Small intestine (tissue), 7 donors: ENCODE data around the gene ZNF280D. TPM values are rescaled to one million over a fixed set of nuclear protein-coding genes. Genes with fewer than 3 reads are reported as not detected.

Experiments used
- DNase-seq, 2 donors: peaks; one replicate each; pipeline versions ENCODE4 v3.0.0 to v3.0.0-alpha.2; 2013
- FAIRE-seq: peaks from 2 replicates; lab custom pipeline; 2012; peaks lifted over from hg19 to GRCh38; lab: Jason Lieb, UNC
- H3K27ac ChIP-seq, 3 donors: one replicate each; pipeline ENCODE4 v1.5.1; 2013; ENCODE audit warnings: low read length in 2 of 3, mild to moderate bottlenecking in 2 of 3, control low read depth in 1 of 3, inconsistent platforms in 1 of 3, low read depth in 1 of 3, moderate library complexity in 1 of 3
- H3K27me3 ChIP-seq, 3 donors: one replicate each; pipeline ENCODE4 v1.6.1; 2013; ENCODE audit warnings: low read length in 3 of 3, inconsistent platforms in 1 of 3; ENCODE audit not compliant: control insufficient read depth in 3 of 3, insufficient read depth in 3 of 3
- H3K36me3 ChIP-seq, 3 donors: one replicate each; pipeline ENCODE4 v1.6.1; 2013; ENCODE audit warnings: low read length in 3 of 3, inconsistent platforms in 1 of 3, low read depth in 1 of 3, mild to moderate bottlenecking in 1 of 3, moderate library complexity in 1 of 3; ENCODE audit not compliant: control insufficient read depth in 3 of 3, insufficient read depth in 2 of 3
- H3K4me1 ChIP-seq, 3 donors: one replicate each; pipeline ENCODE4 v1.6.1; 2013; ENCODE audit warnings: low read length in 2 of 3, inconsistent platforms in 1 of 3, low read depth in 1 of 3, mild to moderate bottlenecking in 1 of 3, moderate library complexity in 1 of 3; ENCODE audit not compliant: control insufficient read depth in 3 of 3, insufficient read depth in 2 of 3
- H3K4me3 ChIP-seq, 3 donors: one replicate each; pipeline ENCODE4 v1.5.1; 2013; ENCODE audit warnings: low read length in 3 of 3, control low read depth in 1 of 3, inconsistent platforms in 1 of 3, low read depth in 1 of 3, mild to moderate bottlenecking in 1 of 3, moderate library complexity in 1 of 3
- H3K9me3 ChIP-seq, 2 donors: one replicate each; pipeline ENCODE4 v1.6.1; 2013; ENCODE audit warnings: low read depth in 1 of 2, low read length in 1 of 2; ENCODE audit not compliant: control insufficient read depth in 2 of 2, insufficient read depth in 1 of 2
- WGBS, 3 donors: extraction: QIAGEN DNeasy Blood & Tissue Kit; methylation state at CpG; one replicate each; pipeline ENCODE4 v1.1.7; 2013; 5-methylcytosine and 5-hydroxymethylcytosine counted together
- polyA plus RNA-seq, 4 donors: library from polyadenylated mRNA; stranded (reverse) in 3 of 4; unstranded in 1 of 4; fragments of 200-250 nt in 3 of 4; fragments of 120-200 nt in 1 of 4; gene quantifications; one replicate each; pipeline versions ENCODE4 v1.2.1 to v1.2.3, GENCODE V29; 2013
- donor health status: healthy with polysubstance abuse.
- donor health status: control.
- donor health status: control.
- donor health status: Bipolar disorder and iron deficiency.
- donor health status: healthy.

The ZNF280D gene
- polyA plus RNA-seq, 4 donors, result 6.8 to 44.4 (median 11.0) TPM

DNA sequence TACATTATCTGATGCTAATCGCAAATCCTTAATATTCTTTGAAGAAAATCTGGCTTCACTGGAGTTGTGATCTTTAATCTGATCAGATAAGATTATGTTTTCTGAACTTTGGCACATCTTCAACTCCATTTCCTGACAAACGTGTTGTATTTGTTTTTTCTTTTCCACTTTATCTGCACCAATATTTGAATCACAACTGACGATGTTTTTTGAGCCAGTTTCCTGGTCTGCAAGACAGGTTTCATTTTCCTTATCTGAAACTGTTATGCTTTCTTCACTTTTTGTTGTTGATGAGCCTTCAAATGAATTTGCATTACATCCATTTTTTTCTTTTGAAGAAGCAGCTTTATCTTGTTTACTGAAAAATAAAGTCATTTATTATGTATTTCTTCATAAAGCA, 101.5 kb downstream of the ZNF280D start:
- Histone ChIP-seq H3K4me1 (no peaks in the 10 kb centered on the region), H3K27ac (no peak overlapping the region), H3K9me3 (no peaks in the 10 kb centered on the region), H3K4me3 (no peak overlapping the region), H3K27me3 (no peaks in the 10 kb centered on the region), H3K36me3 (peaks cover 0 to 6% (median 1%) of the 10 kb centered on the region in 3 donors)
- FAIRE-seq, result no peak
- WGBS, 3 donors, result 22 to 42% (median 36%) methylated on average over 3 of the region's 3 CpGs
- DNase-seq, result peak in 1 of 2 donors; percentile 8

DNA sequence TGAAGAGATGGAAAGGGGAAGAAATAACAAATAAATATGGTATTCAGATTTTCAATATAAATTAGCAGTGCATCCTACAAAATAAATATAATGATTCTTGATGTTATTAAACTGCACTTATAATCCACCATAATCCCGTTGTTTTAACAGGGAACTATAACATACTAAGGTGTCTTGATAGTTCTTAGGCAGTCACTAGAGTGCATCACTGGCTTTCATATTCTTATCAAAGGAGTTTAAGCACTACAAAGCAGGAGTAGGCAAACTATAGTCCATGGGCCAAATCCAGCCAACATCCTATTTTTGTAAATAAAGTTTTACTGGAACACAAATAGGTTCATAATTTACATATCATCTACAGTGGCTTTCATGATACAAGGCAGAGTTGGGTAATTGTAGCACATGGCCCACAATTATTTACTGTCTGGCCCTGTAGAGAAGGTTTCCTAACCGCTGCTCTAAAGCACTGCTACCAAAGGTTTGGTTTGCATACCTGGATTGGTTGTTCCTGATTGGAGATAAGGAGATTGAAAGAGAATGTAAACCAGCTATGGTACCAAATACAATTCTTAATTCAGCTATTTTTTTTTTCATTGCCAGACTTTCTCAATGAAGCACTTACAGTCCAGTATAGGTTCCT, 104.3 kb downstream of the ZNF280D start:
- DNase-seq, result no peak
- Histone ChIP-seq H3K4me3 (no peak overlapping the region), H3K36me3 (peaks cover 0 to 6% (median 0%) of the 10 kb centered on the region in 3 donors), H3K9me3 (no peaks in the 10 kb centered on the region), H3K4me1 (no peaks in the 10 kb centered on the region), H3K27ac (no peak overlapping the region), H3K27me3 (no peaks in the 10 kb centered on the region)
- WGBS, 3 donors, result 88 to 95% (median 91%) methylated on average over 2 of the region's 2 CpGs
- no peak for FAIRE-seq

DNA sequence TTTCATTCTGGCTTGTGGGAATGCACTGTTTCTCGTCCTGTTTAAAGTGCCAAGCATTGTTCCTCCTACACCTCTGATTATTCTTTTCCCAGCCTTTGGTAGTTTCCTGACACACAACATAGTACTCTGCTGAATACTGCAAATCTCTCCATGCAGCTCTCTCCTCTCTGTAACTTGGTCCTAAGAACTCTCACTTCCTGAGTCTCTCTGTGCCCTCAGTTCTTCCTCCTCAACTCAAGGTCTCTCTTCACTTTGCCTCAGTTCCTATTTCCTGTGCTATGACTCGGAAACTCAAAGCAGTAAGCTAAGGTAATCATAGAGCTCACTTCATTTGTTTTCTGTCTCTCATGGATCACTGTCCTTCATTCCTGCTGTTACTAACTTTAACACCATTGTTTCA, 113.4 kb downstream of the ZNF280D start:
- no peaks in the 10 kb centered on the region for H3K36me3 ChIP-seq
- no peak overlapping the region for H3K27ac ChIP-seq
- no peaks in the 10 kb centered on the region for H3K9me3 ChIP-seq
- FAIRE-seq, result no peak
- H3K27me3 ChIP-seq, result no peaks in the 10 kb centered on the region
- no peaks in the 10 kb centered on the region for H3K4me1 ChIP-seq
- 56 to 70% (median 68%) methylated on average over 2 of the region's 2 CpGs for WGBS, 3 donors
- no peak overlapping the region for H3K4me3 ChIP-seq
- no peak for DNase-seq

DNA sequence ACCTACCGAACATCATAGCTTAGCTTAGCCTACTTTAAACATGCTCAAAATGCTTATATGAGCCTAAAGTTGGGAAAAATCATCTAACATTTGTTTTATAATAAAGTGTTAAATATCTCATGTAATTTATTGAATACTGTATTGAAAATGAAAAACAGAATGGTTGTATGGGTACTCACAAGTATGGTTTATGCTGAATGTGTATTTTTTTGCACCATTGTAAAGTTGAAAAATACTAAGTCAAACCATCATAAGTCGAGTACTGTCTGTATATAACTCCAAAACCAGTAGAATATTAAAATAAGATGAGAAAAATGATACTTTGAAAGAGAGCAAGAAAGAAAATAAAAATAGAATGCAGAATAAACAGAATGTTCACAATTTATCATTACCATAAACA, 115.7 kb downstream of the ZNF280D start:
- no peak overlapping the region for H3K4me3 ChIP-seq
- no peaks in the 10 kb centered on the region for H3K36me3 ChIP-seq
- H3K27me3 ChIP-seq, result peaks cover 0 to 2% (median 0%) of the 10 kb centered on the region in 3 donors
- H3K27ac ChIP-seq, result no peak overlapping the region
- no peak for DNase-seq
- H3K9me3 ChIP-seq, result no peaks in the 10 kb centered on the region
- 91 to 97% (median 94%) methylated on average over 2 of the region's 2 CpGs for WGBS, 3 donors
- H3K4me1 ChIP-seq, result no peaks in the 10 kb centered on the region
- no peak for FAIRE-seq

DNA sequence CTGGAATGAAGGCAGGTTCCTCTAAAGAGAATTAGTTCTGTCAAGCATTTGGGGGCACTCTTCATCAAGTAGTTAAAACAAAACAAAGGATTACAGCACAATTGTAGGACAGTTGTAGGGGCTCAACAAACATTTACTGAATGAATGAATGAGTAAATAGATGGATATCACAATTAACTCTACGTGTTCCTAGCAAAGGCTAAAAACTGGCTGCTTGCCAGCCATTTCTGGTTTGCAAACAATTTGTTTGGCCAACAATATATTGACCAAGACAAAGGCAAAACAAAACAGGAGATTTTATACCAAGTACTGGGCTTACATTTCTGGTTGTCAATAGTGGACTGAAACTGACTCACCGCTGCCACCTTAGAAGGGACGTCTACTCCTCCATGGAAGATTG, 116.8 kb downstream of the ZNF280D start:
- no peak overlapping the region for H3K27ac ChIP-seq
- WGBS, 3 donors, result 74 to 88% (median 82%) methylated on average over 3 of the region's 3 CpGs
- DNase-seq, result no peak
- no peaks in the 10 kb centered on the region for H3K9me3 ChIP-seq
- no peak overlapping the region for H3K4me3 ChIP-seq
- no peaks in the 10 kb centered on the region for H3K36me3 ChIP-seq
- FAIRE-seq, result no peak
- peaks cover 0 to 2% (median 0%) of the 10 kb centered on the region in 3 donors for H3K27me3 ChIP-seq
- no peaks in the 10 kb centered on the region for H3K4me1 ChIP-seq

DNA sequence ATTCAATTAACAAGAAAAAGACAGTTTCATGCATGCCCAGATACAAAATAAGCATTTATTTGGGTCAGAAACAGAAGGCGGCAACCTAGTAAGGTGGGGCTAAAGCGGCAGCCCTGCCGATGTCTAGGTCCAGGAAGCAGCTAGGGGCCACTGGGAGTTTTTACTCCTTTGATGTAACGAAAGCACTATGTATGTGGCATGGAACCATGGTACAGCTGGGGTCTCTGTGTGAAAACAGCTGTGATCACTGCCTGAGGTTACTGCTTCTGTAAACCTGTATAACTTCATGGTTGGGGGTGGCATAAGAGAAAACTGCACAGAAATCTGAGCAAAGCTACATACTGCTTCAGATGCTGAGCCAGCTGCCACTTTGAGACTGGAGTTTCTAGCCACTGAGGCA, 119.5 kb downstream of the ZNF280D start:
- no peak overlapping the region for H3K4me3 ChIP-seq
- no peak for FAIRE-seq
- H3K9me3 ChIP-seq, result no peaks in the 10 kb centered on the region
- H3K36me3 ChIP-seq, result no peaks in the 10 kb centered on the region
- DNase-seq, result no peak
- no peaks in the 10 kb centered on the region for H3K4me1 ChIP-seq
- H3K27me3 ChIP-seq, result peaks cover 0 to 2% (median 0%) of the 10 kb centered on the region in 3 donors
- no peak overlapping the region for H3K27ac ChIP-seq
- 75 to 93% (median 78%) methylated on average over 4 of the region's 4 CpGs for WGBS, 3 donors

DNA sequence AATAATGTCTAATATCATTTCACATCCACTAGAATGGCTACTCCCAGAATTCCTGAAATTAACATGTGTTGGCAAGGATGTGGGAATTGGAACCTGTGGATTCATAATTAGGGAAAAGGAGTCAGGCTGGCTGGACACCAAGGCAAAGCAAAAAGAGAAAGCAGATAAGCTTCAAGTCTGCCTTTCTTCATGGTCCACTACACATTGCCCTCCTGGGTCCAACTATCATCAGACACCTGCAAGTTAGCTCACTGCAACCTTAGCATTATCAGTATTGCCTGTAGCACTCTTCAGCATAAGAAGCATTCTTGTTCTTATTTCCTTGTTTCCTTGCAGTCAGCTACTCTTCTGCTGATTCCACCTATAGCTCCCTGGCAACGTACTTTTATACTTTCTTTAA, 124.3 kb downstream of the ZNF280D start:
- Histone ChIP-seq H3K9me3 (no peaks in the 10 kb centered on the region), H3K4me3 (no peak overlapping the region), H3K27me3 (no peaks in the 10 kb centered on the region), H3K27ac (no peak overlapping the region), H3K36me3 (no peaks in the 10 kb centered on the region), H3K4me1 (peaks cover 0 to 3% (median 0%) of the 10 kb centered on the region in 3 donors)
- FAIRE-seq, result no peak
- DNase-seq, result no peak
- 69 to 81% (median 74%) methylated on average over 1 of the region's 1 CpG for WGBS, 3 donors

DNA sequence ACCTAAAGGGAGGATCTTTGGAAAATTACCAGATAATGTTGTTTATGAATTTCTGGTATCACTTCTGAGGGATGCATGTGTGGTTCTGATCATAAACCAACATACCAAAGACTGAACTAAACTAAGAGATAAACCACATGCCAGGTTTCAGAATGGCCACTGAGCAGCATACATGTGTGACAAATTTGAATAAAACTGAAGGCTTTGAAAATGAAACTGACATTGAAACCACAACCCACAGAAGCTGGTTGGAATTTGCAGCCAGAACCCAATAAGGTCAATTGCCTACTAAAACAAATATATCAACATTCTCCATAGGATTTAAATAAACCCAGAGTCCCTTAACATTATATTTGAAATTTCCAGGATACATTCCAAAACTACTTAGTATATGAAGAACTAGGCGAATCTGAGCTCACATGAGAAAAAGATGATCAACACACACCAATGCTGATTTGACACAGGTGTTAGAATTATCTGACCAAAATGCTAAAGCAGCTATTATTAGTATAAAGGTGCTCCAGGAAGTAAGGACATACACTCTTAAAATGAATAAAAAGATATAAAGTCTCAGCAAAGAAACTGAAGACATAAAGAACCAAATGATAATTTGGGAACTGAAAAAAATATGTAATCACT, 125.0 kb downstream of the ZNF280D start:
- Histone ChIP-seq H3K9me3 (no peaks in the 10 kb centered on the region), H3K27me3 (no peaks in the 10 kb centered on the region), H3K27ac (no peak overlapping the region), H3K4me1 (peaks cover 0 to 3% (median 0%) of the 10 kb centered on the region in 3 donors), H3K36me3 (no peaks in the 10 kb centered on the region), H3K4me3 (no peak overlapping the region)
- FAIRE-seq (no peak), DNase-seq (no peak)
- 65 to 87% (median 71%) methylated on average over 1 of the region's 1 CpG for WGBS, 3 donors
